NT2/D1 (cell line): ENCODE data around the gene PTPRJ.
"Not testable (repeated sequence)": the region's sequence is repeated elsewhere in the genome, so short reads cannot be mapped to it uniquely, and the experiment has no call there.

Source experiments
- DNase-seq: peaks from one replicate; pipeline ENCODE4 v3.0.0-alpha.2; 2011; ENCODE audit warnings: low read depth, low spot score
- H3K27me3 ChIP-seq: 2 replicates; pipeline ENCODE4 v1.6.0; 2011; ENCODE audit warnings: mild to moderate bottlenecking; ENCODE audit not compliant: insufficient read length, insufficient read depth
- H3K36me3 ChIP-seq: 2 replicates; pipeline ENCODE4 v1.6.1; 2011; ENCODE audit warnings: mild to moderate bottlenecking, low read length, mixed read lengths; ENCODE audit not compliant: insufficient read depth, insufficient read length
- H3K4me1 ChIP-seq: 2 replicates; pipeline ENCODE4 v1.5.1; 2011; ENCODE audit not compliant: insufficient read depth, insufficient read length
- H3K4me3 ChIP-seq: 2 replicates; pipeline ENCODE4 v1.5.1; 2011; ENCODE audit warnings: low read depth; ENCODE audit not compliant: insufficient read length
- H3K9ac ChIP-seq: 2 replicates; pipeline ENCODE4 v1.6.0; 2011; ENCODE audit warnings: low read depth; ENCODE audit not compliant: insufficient read length
- H3K9me3 ChIP-seq: 2 replicates; pipeline ENCODE4 v1.5.1; 2011; ENCODE audit warnings: mild to moderate bottlenecking, low read length; ENCODE audit not compliant: insufficient read depth
- SUZ12 ChIP-seq: IDR thresholded peaks from 2 replicates; pipeline ENCODE4 v1.6.1; 2011; ENCODE audit not compliant: insufficient read length, insufficient read depth; ENCODE audit errors: extremely low read depth
- YY1 ChIP-seq: IDR thresholded peaks from 2 replicates; pipeline ENCODE4 v1.6.1; 2011; ENCODE audit not compliant: insufficient read length, insufficient read depth
- ZNF274 ChIP-seq: IDR thresholded peaks from 2 replicates; pipeline ENCODE4 v1.6.1; 2011; ENCODE audit warnings: mild to moderate bottlenecking, low read depth, low read length

Gene PTPRJ

GRCh38 chr11:47943721-47944586, 36.4 kb upstream of the PTPRJ start:
- Histone ChIP-seq H3K36me3 (no peaks in the 10 kb centered on the region), H3K9me3 (no peaks in the 10 kb centered on the region), H3K27me3 (no peaks in the 10 kb centered on the region), H3K4me1 (peaks cover 8% of the 10 kb centered on the region), H3K9ac (peak overlapping the region; percentile 64), H3K4me3 (peak overlapping the region; percentile 23)
- DNase-seq = no peak
- TF ChIP-seq SUZ12 (no peak), ZNF274 (no peak), YY1 (no peak)

GRCh38 chr11:47944632-47945031, 35.7 kb upstream of the PTPRJ start:
- peak overlapping the region; percentile 64 for H3K9ac ChIP-seq
- TF ChIP-seq SUZ12 = no peak
- no peak for TF ChIP-seq ZNF274
- no peak for TF ChIP-seq YY1
- no peaks in the 10 kb centered on the region for H3K27me3 ChIP-seq
- no peaks in the 10 kb centered on the region for H3K36me3 ChIP-seq
- DNase-seq = no peak
- peaks cover 8% of the 10 kb centered on the region for H3K4me1 ChIP-seq
- no peaks in the 10 kb centered on the region for H3K9me3 ChIP-seq
- peak overlapping the region; percentile 23 for H3K4me3 ChIP-seq

- no peaks in the 10 kb centered on the region for H3K36me3 ChIP-seq
- no peak overlapping the region for H3K4me3 ChIP-seq
- H3K9me3 ChIP-seq = no peaks in the 10 kb centered on the region
- DNase-seq = no peak
- H3K4me1 ChIP-seq = peaks cover 8% of the 10 kb centered on the region
- H3K27me3 ChIP-seq = no peaks in the 10 kb centered on the region
- no peak for TF ChIP-seq ZNF274
- no peak for TF ChIP-seq YY1
- TF ChIP-seq SUZ12 = no peak
- H3K9ac ChIP-seq = no peak overlapping the region
Measured at GRCh38 chr11:47946682-47947559, 33.4 kb upstream of the PTPRJ start.

- no peak overlapping the region for H3K4me3 ChIP-seq
- peaks cover 8% of the 10 kb centered on the region for H3K4me1 ChIP-seq
- no peak for DNase-seq
- H3K27me3 ChIP-seq = no peaks in the 10 kb centered on the region
- H3K36me3 ChIP-seq = no peaks in the 10 kb centered on the region
- TF ChIP-seq YY1 (no peak), ZNF274 (no peak), SUZ12 (no peak)
- H3K9ac ChIP-seq = no peak overlapping the region
- H3K9me3 ChIP-seq = no peaks in the 10 kb centered on the region
Measured at GRCh38 chr11:47948137-47948536, 32.2 kb upstream of the PTPRJ start.

- H3K36me3 ChIP-seq, H3K4me1 ChIP-seq, H3K27me3 ChIP-seq, H3K9me3 ChIP-seq, H3K9ac ChIP-seq, DNase-seq, H3K4me3 ChIP-seq: not testable (repeated sequence)
Measured at GRCh38 chr11:47949001-47949675, 31.2 kb upstream of the PTPRJ start.

GRCh38 chr11:47950396-47950795, 30.0 kb upstream of the PTPRJ start:
- Histone ChIP-seq H3K27me3 (no peaks in the 10 kb centered on the region), H3K4me1 (peaks cover 8% of the 10 kb centered on the region), H3K36me3 (no peaks in the 10 kb centered on the region), H3K9ac (no peak overlapping the region), H3K4me3 (no peak overlapping the region), H3K9me3 (no peaks in the 10 kb centered on the region)
- no peak for DNase-seq
- TF ChIP-seq ZNF274 (no peak), SUZ12 (no peak), YY1 (no peak)

- not testable (repeated sequence) for H3K27me3 ChIP-seq, DNase-seq, H3K36me3 ChIP-seq, H3K4me1 ChIP-seq, H3K4me3 ChIP-seq, H3K9me3 ChIP-seq, H3K9ac ChIP-seq
Measured at GRCh38 chr11:47951504-47951903, 28.9 kb upstream of the PTPRJ start.
